CD14-positive monocyte (primary cell): ENCODE data around the gene OS9. TPM values are rescaled to one million over a fixed set of nuclear protein-coding genes. Genes with fewer than 3 reads are reported as not detected.

Source experiments
- DNase-seq, 3 donors: peaks; one replicate each; pipeline ENCODE4 v3.0.0-alpha.2; 2011 to 2022
- H2AFZ ChIP-seq: 2 replicates; pipeline ENCODE4 v1.6.0; 2012; ENCODE audit warnings: mild to moderate bottlenecking, low read depth, low read length, inconsistent platforms; ENCODE audit not compliant: insufficient read depth, poor library complexity, severe bottlenecking
- H3K27ac ChIP-seq, 2 donors: 1 replicate in 1 of 2; 2 replicates in 1 of 2; pipeline ENCODE4 v1.5.1; 2012 to 2013; ENCODE audit warnings: low read length in 2 of 2, control low read depth in 1 of 2, inconsistent platforms in 1 of 2, low read depth in 1 of 2, mild to moderate bottlenecking in 1 of 2
- H3K27me3 ChIP-seq, 2 donors: one replicate each; pipeline versions ENCODE4 v1.6.0 to v1.6.1; 2011 to 2013; ENCODE audit warnings: low read length in 2 of 2; ENCODE audit not compliant: control insufficient read depth in 2 of 2, insufficient read depth in 2 of 2
- H3K36me3 ChIP-seq, 2 donors: replicated peaks in 1 of 2; 1 replicate in 1 of 2; 2 replicates in 1 of 2; pipeline versions ENCODE4 v1.5.1 to v1.6.1; 2012 to 2013; ENCODE audit warnings: low read length in 2 of 2, control low read depth in 1 of 2, inconsistent platforms in 1 of 2, mild to moderate bottlenecking in 1 of 2; ENCODE audit not compliant: insufficient read depth in 2 of 2, control insufficient read depth in 1 of 2
- H3K4me1 ChIP-seq, 2 donors: 1 replicate in 1 of 2; 2 replicates in 1 of 2; pipeline versions ENCODE4 v1.5.1 to v1.6.1; 2012 to 2013; ENCODE audit warnings: low read length in 2 of 2, control low read depth in 1 of 2, inconsistent platforms in 1 of 2, mild to moderate bottlenecking in 1 of 2, moderate library complexity in 1 of 2; ENCODE audit not compliant: insufficient read depth in 2 of 2, control insufficient read depth in 1 of 2
- H3K4me2 ChIP-seq: replicated peaks from 2 replicates; pipeline ENCODE3; 2012; ENCODE audit warnings: low read length, moderate library complexity, mild to moderate bottlenecking; ENCODE audit not compliant: poor library complexity, severe bottlenecking; ENCODE audit errors: extremely low read depth
- H3K4me3 ChIP-seq, 3 experiments: fragments of 200-600 bp in 1 of 3; sonication (generic) in 1 of 3; replicated peaks in 1 of 3; 1 replicate in 2 of 3; 2 replicates in 1 of 3; pipeline ENCODE4 v1.5.1; 2011 to 2013; ENCODE audit warnings: low read length in 3 of 3, mild to moderate bottlenecking in 3 of 3, control low read depth in 2 of 3, low read depth in 2 of 3, inconsistent platforms in 1 of 3, moderate library complexity in 1 of 3
- H3K79me2 ChIP-seq: 2 replicates; pipeline ENCODE4 v1.6.0; 2012; ENCODE audit warnings: mild to moderate bottlenecking, control low read depth, inconsistent platforms, low read length, moderate library complexity; ENCODE audit not compliant: insufficient read depth
- H3K9ac ChIP-seq: 2 replicates; pipeline ENCODE4 v1.6.0; 2017; ENCODE audit warnings: low read length, mild to moderate bottlenecking; ENCODE audit not compliant: insufficient read depth, poor library complexity, severe bottlenecking
- H3K9me3 ChIP-seq, 2 donors: replicated peaks in 1 of 2; 1 replicate in 1 of 2; 2 replicates in 1 of 2; pipeline versions ENCODE4 v1.5.1 to v1.6.1; 2012 to 2013; ENCODE audit warnings: low read length in 2 of 2, control low read depth in 1 of 2; ENCODE audit not compliant: control insufficient read depth in 1 of 2, insufficient read depth in 1 of 2
- H4K20me1 ChIP-seq: 2 replicates; pipeline ENCODE4 v1.6.0; 2012; ENCODE audit warnings: mild to moderate bottlenecking, low read length, control low read depth, moderate library complexity; ENCODE audit not compliant: insufficient read depth
- H3K27ac Mint-ChIP-seq, 7 donors: one replicate each; pipeline ENCODE4 v1.8.0; 2020; ENCODE audit warnings: mild to moderate bottlenecking in 7 of 7, mixed read lengths in 7 of 7, moderate library complexity in 6 of 7, inconsistent platforms in 2 of 7
- H3K27me3 Mint-ChIP-seq, 3 donors: one replicate each; pipeline ENCODE4 v1.8.0; 2021 to 2022; ENCODE audit warnings: low read depth in 3 of 3, mild to moderate bottlenecking in 3 of 3, mixed read lengths in 3 of 3, moderate library complexity in 3 of 3, inconsistent platforms in 1 of 3
- H3K36me3 Mint-ChIP-seq, 2 donors: one replicate each; pipeline ENCODE4 v1.8.0; 2020; ENCODE audit warnings: mixed read lengths in 2 of 2, inconsistent platforms in 1 of 2, mild to moderate bottlenecking in 1 of 2
- H3K4me1 Mint-ChIP-seq: one replicate; pipeline ENCODE4 v1.8.0; 2020; ENCODE audit warnings: mild to moderate bottlenecking, mixed read lengths
- H3K4me3 Mint-ChIP-seq, 2 donors: one replicate each; pipeline ENCODE4 v1.8.0; 2020; ENCODE audit warnings: mild to moderate bottlenecking in 2 of 2, mixed read lengths in 2 of 2, moderate library complexity in 1 of 2
- H3K9me3 Mint-ChIP-seq, 7 donors: one replicate each; pipeline ENCODE4 v1.8.0; 2020 to 2022; ENCODE audit warnings: mixed read lengths in 7 of 7, mild to moderate bottlenecking in 6 of 7, moderate library complexity in 6 of 7, inconsistent platforms in 2 of 7
- WGBS: methylation state at CpG from one replicate; pipeline ENCODE4 v1.1.5; 2013; ENCODE audit warnings: missing lambda C conversion rate; ENCODE audit not compliant: insufficient coverage; 5-methylcytosine and 5-hydroxymethylcytosine counted together
- intact Hi-C, 2 donors: fragments of 100-400 bp; cut with micrococcal nuclease; formaldehyde crosslinking; loops; one replicate each; pipeline versions ENCODE4 v1.15.0 to v1.15.1; 2023
- polyA plus RNA-seq, 3 donors: library from polyadenylated mRNA; depleted of rRNA in 1 of 3; unstranded in 2 of 3; stranded (reverse) in 1 of 3; fragments of 300-500 nt in 2 of 3; fragments of >200 nt in 1 of 3; fragmentation: Illumina TruSeq in 2 of 3; gene quantifications; 1 replicate in 2 of 3; 2 replicates in 1 of 3; pipeline ENCODE4 v1.2.3, GENCODE V29; 2012 to 2021
- TF ChIP-seq, protein P1 (sequence below): fragments of 200-600 bp; IDR thresholded peaks from one replicate; pipeline ENCODE4 v1.8.0; 2022; ENCODE audit warnings: antibody characterized with exemption, mild to moderate bottlenecking

Gene OS9
- polyA plus RNA-seq, 3 donors = 90.9 to 484 (median 128) TPM

DNA sequence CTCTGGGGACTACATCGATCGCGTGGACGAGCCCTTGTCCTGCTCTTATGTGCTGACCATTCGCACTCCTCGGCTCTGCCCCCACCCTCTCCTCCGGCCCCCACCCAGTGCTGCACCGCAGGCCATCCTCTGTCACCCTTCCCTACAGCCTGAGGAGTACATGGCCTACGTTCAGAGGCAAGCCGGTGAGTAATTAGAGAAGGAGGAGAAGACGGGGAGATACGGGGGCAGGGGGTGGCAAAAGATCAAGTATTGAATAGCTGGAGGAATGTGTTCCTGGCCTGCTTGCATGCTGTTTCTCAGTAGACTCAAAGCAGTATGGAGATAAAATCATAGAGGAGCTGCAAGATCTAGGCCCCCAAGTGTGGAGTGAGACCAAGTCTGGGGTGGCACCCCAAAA, 21.9 kb downstream of the OS9 start:
- intact Hi-C loops = no loop called here
- Mint-ChIP-seq H3K27ac (peak overlapping the region in 2 of 7 donors; percentile 4 to 47), H3K4me3 (no peak overlapping the region)

DNA sequence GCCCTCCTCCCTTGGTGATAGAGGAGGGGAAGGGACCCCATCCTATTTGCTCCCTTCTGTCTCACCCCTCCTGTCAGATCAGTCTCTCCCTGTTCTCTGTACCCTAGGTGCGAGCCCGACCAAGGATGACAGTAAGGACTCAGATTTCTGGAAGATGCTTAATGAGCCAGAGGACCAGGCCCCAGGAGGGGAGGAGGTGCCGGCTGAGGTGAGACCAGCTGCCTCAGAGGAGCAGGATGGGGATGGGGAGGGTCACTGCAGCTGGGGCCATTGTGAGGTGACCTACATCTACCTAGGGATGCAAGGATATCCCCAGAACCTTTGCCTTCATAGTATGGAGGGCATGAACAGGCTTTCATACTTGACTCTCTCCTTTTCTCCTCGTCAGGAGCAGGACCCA, 22.4 kb downstream of the OS9 start:
- TF ChIP-seq, protein P1, sequence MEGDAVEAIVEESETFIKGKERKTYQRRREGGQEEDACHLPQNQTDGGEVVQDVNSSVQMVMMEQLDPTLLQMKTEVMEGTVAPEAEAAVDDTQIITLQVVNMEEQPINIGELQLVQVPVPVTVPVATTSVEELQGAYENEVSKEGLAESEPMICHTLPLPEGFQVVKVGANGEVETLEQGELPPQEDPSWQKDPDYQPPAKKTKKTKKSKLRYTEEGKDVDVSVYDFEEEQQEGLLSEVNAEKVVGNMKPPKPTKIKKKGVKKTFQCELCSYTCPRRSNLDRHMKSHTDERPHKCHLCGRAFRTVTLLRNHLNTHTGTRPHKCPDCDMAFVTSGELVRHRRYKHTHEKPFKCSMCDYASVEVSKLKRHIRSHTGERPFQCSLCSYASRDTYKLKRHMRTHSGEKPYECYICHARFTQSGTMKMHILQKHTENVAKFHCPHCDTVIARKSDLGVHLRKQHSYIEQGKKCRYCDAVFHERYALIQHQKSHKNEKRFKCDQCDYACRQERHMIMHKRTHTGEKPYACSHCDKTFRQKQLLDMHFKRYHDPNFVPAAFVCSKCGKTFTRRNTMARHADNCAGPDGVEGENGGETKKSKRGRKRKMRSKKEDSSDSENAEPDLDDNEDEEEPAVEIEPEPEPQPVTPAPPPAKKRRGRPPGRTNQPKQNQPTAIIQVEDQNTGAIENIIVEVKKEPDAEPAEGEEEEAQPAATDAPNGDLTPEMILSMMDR = no peak
- Histone ChIP-seq H3K9me3 (no peaks in the 10 kb centered on the region), H3K36me3 (peaks cover 94 to 96% of the 10 kb centered on the region in 2 donors), H3K4me1 (no peaks in the 10 kb centered on the region), H3K4me3 (no peak overlapping the region), H3K9ac (no peak overlapping the region), H4K20me1 (peaks cover 28% of the 10 kb centered on the region), H3K27me3 (no peaks in the 10 kb centered on the region), H2AFZ (no peak overlapping the region), H3K79me2 (peaks cover 2% of the 10 kb centered on the region), H3K4me2 (no peak overlapping the region), H3K27ac (no peak overlapping the region)
- WGBS = 100% methylated on average over 2 of the region's 4 CpGs
- Mint-ChIP-seq H3K36me3 (peaks cover 77 to 90% of the 10 kb centered on the region in 2 donors), H3K4me3 (no peak overlapping the region), H3K9me3 (peaks cover 0 to 2% (median 0%) of the 10 kb centered on the region in 7 donors), H3K4me1 (no peaks in the 10 kb centered on the region), H3K27me3 (no peaks in the 10 kb centered on the region), H3K27ac (peak overlapping the region in 1 of 7 donors; percentile 37)
- intact Hi-C loops = no loop called here
- no peak for DNase-seq

More for the DNA sequence above, 21.9 kb downstream of the OS9 start:
- Mint-ChIP-seq H3K9me3 (peaks cover 0 to 2% (median 0%) of the 10 kb centered on the region in 7 donors), H3K36me3 (peaks cover 74 to 90% of the 10 kb centered on the region in 2 donors), H3K27me3 (no peaks in the 10 kb centered on the region), H3K4me1 (no peaks in the 10 kb centered on the region)
- Histone ChIP-seq H4K20me1 (peaks cover 29% of the 10 kb centered on the region), H3K79me2 (peaks cover 2% of the 10 kb centered on the region), H3K27me3 (no peaks in the 10 kb centered on the region), H3K9ac (no peak overlapping the region), H3K27ac (no peak overlapping the region), H3K4me1 (no peaks in the 10 kb centered on the region), H3K4me2 (no peak overlapping the region), H3K36me3 (peaks cover 91 to 94% of the 10 kb centered on the region in 2 donors), H3K9me3 (no peaks in the 10 kb centered on the region), H2AFZ (no peak overlapping the region), H3K4me3 (no peak overlapping the region)
- TF ChIP-seq, protein P1 = no peak
- WGBS = 98% methylated on average over 7 of the region's 12 CpGs
- no peak for DNase-seq
